GM10266 (cell line): ENCODE measurements around the gene CFAP44.

ENCODE experiments used
- DNase-seq: peaks from one replicate; pipeline ENCODE4 v3.0.0; 2012; ENCODE audit errors: extremely low spot score
- CTCF ChIP-seq: IDR thresholded peaks from 2 replicates; pipeline ENCODE4 v1.5.1; 2012; ENCODE audit warnings: mild to moderate bottlenecking, low read depth; ENCODE audit not compliant: control insufficient read depth, insufficient read depth; ENCODE audit errors: missing control alignments

Gene CFAP44

GRCh38 chr3:113428581-113428980 lies 12.7 kb downstream of the CFAP44 start:
- no peak for DNase-seq
- TF ChIP-seq CTCF = no peak

GRCh38 chr3:113423699-113424098 lies 17.6 kb downstream of the CFAP44 start:
- no peak for DNase-seq
- TF ChIP-seq CTCF = no peak

- no peak for TF ChIP-seq CTCF
- no peak for DNase-seq
Observed at GRCh38 chr3:113421082-113421481, 20.2 kb downstream of the CFAP44 start.

- no peak for DNase-seq
- TF ChIP-seq CTCF = no peak
Observed at GRCh38 chr3:113409676-113410075, 31.6 kb downstream of the CFAP44 start.

GRCh38 chr3:113405180-113405579 lies 36.1 kb downstream of the CFAP44 start:
- no peak for TF ChIP-seq CTCF
- no peak for DNase-seq

GRCh38 chr3:113404637-113405036 lies 36.7 kb downstream of the CFAP44 start:
- no peak for DNase-seq
- TF ChIP-seq CTCF = no peak
